Smooth muscle cell (in vitro differentiated cells): ENCODE measurements around the gene KIAA1217. TPM values are rescaled to one million over a fixed set of nuclear protein-coding genes. Genes with fewer than 3 reads are reported as not detected.
A peak's percentile ranks its signal among the peaks of the same experiment; 100 is the strongest.

Experiments
- DNase-seq: peaks from one replicate; lab custom pipeline; 2025; ENCODE audit not compliant: unreplicated experiment; lab: John Stamatoyannopoulos, UW
- H2AFZ ChIP-seq: fragments of 200-600 bp; sonication (generic); 2 replicates; pipeline ENCODE4 v1.6.0; 2016; ENCODE audit warnings: antibody characterized with exemption, low read depth, mild to moderate bottlenecking
- H3F3A ChIP-seq: fragments of 200-600 bp; sonication (generic); 2 replicates; pipeline ENCODE4 v1.6.0; 2017; ENCODE audit warnings: antibody characterized with exemption, low read depth
- H3K27ac ChIP-seq: fragments of 200-600 bp; sonication (generic); 2 replicates; pipeline ENCODE4 v1.5.1; 2016; ENCODE audit warnings: low read depth, mild to moderate bottlenecking
- H3K27me3 ChIP-seq: fragments of 200-600 bp; sonication (generic); 2 replicates; pipeline ENCODE4 v1.6.1; 2016; ENCODE audit warnings: low read depth, mild to moderate bottlenecking
- H3K36me3 ChIP-seq: fragments of 200-600 bp; sonication (generic); 2 replicates; pipeline ENCODE4 v1.5.1; 2016; ENCODE audit warnings: low read depth
- H3K4me1 ChIP-seq: fragments of 200-600 bp; sonication (generic); 2 replicates; pipeline ENCODE4 v1.5.1; 2016; ENCODE audit warnings: low read depth
- H3K4me2 ChIP-seq: fragments of 200-600 bp; sonication (generic); 2 replicates; pipeline ENCODE4 v1.6.0; 2016; ENCODE audit warnings: mild to moderate bottlenecking
- H3K4me3 ChIP-seq: fragments of 200-600 bp; sonication (generic); 2 replicates; pipeline ENCODE4 v1.5.1; 2016; ENCODE audit warnings: mild to moderate bottlenecking
- H3K79me2 ChIP-seq: fragments of 200-600 bp; sonication (generic); 2 replicates; pipeline ENCODE4 v1.6.0; 2016; ENCODE audit warnings: low read depth, mild to moderate bottlenecking
- H3K9ac ChIP-seq: fragments of 200-600 bp; sonication (generic); 2 replicates; pipeline ENCODE4 v1.6.0; 2016; ENCODE audit warnings: low read depth
- H3K9me3 ChIP-seq: fragments of 200-600 bp; sonication (generic); replicated peaks from 2 replicates; pipeline ENCODE4 v1.5.1; 2016; ENCODE audit warnings: low read depth
- H4K20me1 ChIP-seq: fragments of 200-600 bp; sonication (generic); 2 replicates; pipeline ENCODE4 v1.6.0; 2016; ENCODE audit warnings: low read depth
- WGBS: methylation state at CpG from one replicate; pipeline ENCODE4 v1.1.7; 2016; ENCODE audit warnings: low lambda C conversion rate; 5-methylcytosine and 5-hydroxymethylcytosine counted together
- polyA plus RNA-seq: library from polyadenylated mRNA; unstranded; fragments of >200 nt; fragmentation: Nextera tagmentation; extraction: Ambion mirVana; gene quantifications from 2 replicates; pipeline ENCODE4 v1.2.1, GENCODE V29; 2016
- total RNA-seq: library from RNA; depleted of rRNA; stranded (reverse); fragments of >200 nt; gene quantifications from 2 replicates; pipeline ENCODE4 v1.2.3, GENCODE V29; 2014
- TF ChIP-seq, protein P1 (sequence below): fragments of 200-600 bp; sonication (generic); IDR thresholded peaks from 2 replicates; pipeline ENCODE4 v1.5.1; 2017; ENCODE audit warnings: borderline replicate concordance, mild to moderate bottlenecking, antibody characterized with exemption; ENCODE audit not compliant: insufficient read depth, poor library complexity, severe bottlenecking

Gene KIAA1217
- total and polyA plus RNA-seq, 2 experiments from 2014 or later: 43.3 to 68.8 TPM

GRCh38 chr10:24428410-24428782 lies 219.5 kb downstream of the KIAA1217 start:
- Histone ChIP-seq H3K9me3 (no peaks in the 10 kb centered on the region), H2AFZ (no peak overlapping the region), H3K27me3 (no peaks in the 10 kb centered on the region), H3F3A (no peaks in the 10 kb centered on the region), H3K9ac (peak overlapping the region; percentile 2), H3K79me2 (no peaks in the 10 kb centered on the region), H3K4me1 (no peaks in the 10 kb centered on the region), H3K4me3 (no peak overlapping the region), H4K20me1 (no peaks in the 10 kb centered on the region), H3K4me2 (no peak overlapping the region), H3K27ac (peak overlapping the region; percentile 64), H3K36me3 (no peaks in the 10 kb centered on the region)
- no peak for DNase-seq
- WGBS: 29% methylated on average over 2 of the region's 2 CpGs
- TF ChIP-seq, protein P1, sequence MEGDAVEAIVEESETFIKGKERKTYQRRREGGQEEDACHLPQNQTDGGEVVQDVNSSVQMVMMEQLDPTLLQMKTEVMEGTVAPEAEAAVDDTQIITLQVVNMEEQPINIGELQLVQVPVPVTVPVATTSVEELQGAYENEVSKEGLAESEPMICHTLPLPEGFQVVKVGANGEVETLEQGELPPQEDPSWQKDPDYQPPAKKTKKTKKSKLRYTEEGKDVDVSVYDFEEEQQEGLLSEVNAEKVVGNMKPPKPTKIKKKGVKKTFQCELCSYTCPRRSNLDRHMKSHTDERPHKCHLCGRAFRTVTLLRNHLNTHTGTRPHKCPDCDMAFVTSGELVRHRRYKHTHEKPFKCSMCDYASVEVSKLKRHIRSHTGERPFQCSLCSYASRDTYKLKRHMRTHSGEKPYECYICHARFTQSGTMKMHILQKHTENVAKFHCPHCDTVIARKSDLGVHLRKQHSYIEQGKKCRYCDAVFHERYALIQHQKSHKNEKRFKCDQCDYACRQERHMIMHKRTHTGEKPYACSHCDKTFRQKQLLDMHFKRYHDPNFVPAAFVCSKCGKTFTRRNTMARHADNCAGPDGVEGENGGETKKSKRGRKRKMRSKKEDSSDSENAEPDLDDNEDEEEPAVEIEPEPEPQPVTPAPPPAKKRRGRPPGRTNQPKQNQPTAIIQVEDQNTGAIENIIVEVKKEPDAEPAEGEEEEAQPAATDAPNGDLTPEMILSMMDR: no peak

GRCh38 chr10:24430591-24430990 lies 221.7 kb downstream of the KIAA1217 start:
- Histone ChIP-seq H3K79me2 (peaks cover 3% of the 10 kb centered on the region), H3K36me3 (no peaks in the 10 kb centered on the region), H4K20me1 (no peaks in the 10 kb centered on the region), H3K9ac (no peak overlapping the region), H3K4me3 (no peak overlapping the region), H3K9me3 (no peaks in the 10 kb centered on the region), H3F3A (no peaks in the 10 kb centered on the region), H2AFZ (no peak overlapping the region), H3K4me1 (no peaks in the 10 kb centered on the region), H3K27ac (no peak overlapping the region), H3K27me3 (no peaks in the 10 kb centered on the region), H3K4me2 (no peak overlapping the region)
- WGBS: 91% methylated on average over 5 of the region's 5 CpGs
- DNase-seq: no peak
- TF ChIP-seq, protein P1: no peak

DNA sequence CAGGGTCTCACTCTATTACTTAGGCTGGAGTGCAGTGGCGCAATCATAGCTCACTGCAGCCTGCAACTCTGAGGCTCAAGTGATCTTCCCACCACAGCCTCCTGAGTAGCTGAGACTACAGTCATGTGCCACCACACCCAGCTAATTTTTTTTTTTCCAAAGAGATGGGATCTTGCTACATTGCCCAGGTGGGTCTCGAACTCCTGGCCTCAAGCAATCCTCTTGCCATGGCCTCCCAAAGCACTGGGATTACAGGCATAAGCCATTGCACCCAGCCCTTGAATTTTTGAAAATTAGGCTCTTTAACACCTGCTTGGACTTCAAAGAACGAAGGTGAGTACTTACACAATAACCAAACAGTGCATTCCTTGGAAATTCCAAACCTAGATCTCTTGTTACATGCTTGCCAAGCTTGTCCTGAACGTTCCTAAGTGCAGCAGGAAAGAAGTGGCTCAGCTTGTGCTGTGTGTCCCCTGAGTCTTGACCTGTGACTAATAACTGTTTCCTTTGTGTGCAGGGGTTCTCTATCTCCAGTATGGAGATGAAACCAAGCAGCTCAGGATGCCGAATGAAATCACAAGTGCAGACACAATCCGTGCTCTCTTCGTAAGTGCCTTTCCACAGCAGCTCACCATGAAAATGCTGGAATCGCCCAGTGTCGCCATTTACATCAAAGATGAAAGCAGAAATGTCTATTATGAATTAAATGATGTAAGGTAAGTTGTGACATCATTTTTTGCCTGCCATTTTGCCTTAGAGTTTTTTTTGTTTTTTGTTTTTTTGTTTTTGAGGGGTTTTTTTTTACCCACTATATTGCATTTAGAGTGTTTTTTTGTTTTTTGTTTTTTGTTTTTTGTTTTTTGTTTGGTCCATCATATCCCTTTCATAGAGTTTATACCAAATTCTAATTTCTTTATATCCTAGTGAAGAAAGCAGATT lies 223.8 kb downstream of the KIAA1217 start:
- no peak overlapping the region for H3K4me3 ChIP-seq
- H2AFZ ChIP-seq: no peak overlapping the region
- no peaks in the 10 kb centered on the region for H3F3A ChIP-seq
- 80% methylated on average over 9 of the region's 9 CpGs for WGBS
- no peak overlapping the region for H3K4me2 ChIP-seq
- H3K27ac ChIP-seq: no peak overlapping the region
- TF ChIP-seq, protein P1: no peak
- no peak for DNase-seq
- H4K20me1 ChIP-seq: no peaks in the 10 kb centered on the region
- H3K9ac ChIP-seq: no peak overlapping the region
- peaks cover 3% of the 10 kb centered on the region for H3K79me2 ChIP-seq
- no peaks in the 10 kb centered on the region for H3K9me3 ChIP-seq
- H3K27me3 ChIP-seq: no peaks in the 10 kb centered on the region
- no peaks in the 10 kb centered on the region for H3K4me1 ChIP-seq
- no peaks in the 10 kb centered on the region for H3K36me3 ChIP-seq

- Histone ChIP-seq H3K79me2 (peaks cover 3% of the 10 kb centered on the region), H4K20me1 (no peaks in the 10 kb centered on the region), H3K36me3 (no peaks in the 10 kb centered on the region), H3K4me1 (peaks cover 8% of the 10 kb centered on the region), H3K27ac (no peak overlapping the region), H3F3A (peaks cover 5% of the 10 kb centered on the region), H3K9ac (no peak overlapping the region), H2AFZ (no peak overlapping the region), H3K4me2 (no peak overlapping the region), H3K27me3 (no peaks in the 10 kb centered on the region), H3K9me3 (no peaks in the 10 kb centered on the region), H3K4me3 (no peak overlapping the region)
- DNase-seq: no peak
- TF ChIP-seq, protein P1: no peak
- WGBS: 98% methylated on average over 3 of the region's 3 CpGs
Observed at GRCh38 chr10:24433705-24434104, 224.8 kb downstream of the KIAA1217 start.
